GM12892 (cell line): ENCODE measurements around the gene ABCC6.
"Not testable (repeated sequence)": the region's sequence is repeated elsewhere in the genome, so short reads cannot be mapped to it uniquely, and the experiment has no call there.

ENCODE experiments used
- POLR2A ChIP-seq: IDR thresholded peaks from 2 replicates; pipeline ENCODE4 v1.6.1; 2011; ENCODE audit warnings: low read depth, low read length, control low read depth
- POLR2AphosphoS5 ChIP-seq: IDR thresholded peaks from 2 replicates; pipeline ENCODE4 v1.6.1; 2011; ENCODE audit warnings: low read depth, low read length, control low read depth
- TAF1 ChIP-seq: IDR thresholded peaks from 2 replicates; pipeline ENCODE4 v1.6.1; 2011; ENCODE audit warnings: low read depth, mild to moderate bottlenecking, control low read depth, low read length, borderline replicate concordance

DNA sequence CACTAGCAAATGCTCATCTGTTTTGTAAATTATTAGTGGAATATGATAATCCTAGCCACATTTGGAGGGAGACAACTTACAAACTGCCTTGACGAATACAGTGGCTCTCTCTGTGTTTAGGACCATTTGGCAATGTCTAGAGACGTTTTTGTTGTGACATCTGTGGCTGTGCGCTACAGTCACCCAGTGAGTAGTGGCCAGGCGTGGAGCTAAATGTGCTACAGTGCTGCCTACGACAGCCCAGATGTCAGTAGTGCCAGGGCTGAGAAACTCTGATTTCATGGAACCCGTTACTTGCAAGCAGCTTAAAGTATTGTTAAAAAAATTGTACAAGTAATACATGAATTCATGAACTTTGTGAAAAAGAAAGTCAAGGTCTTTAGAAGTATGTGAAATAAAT lies 13.8 kb upstream of the ABCC6 start:
- TF ChIP-seq POLR2A, TAF1, POLR2AphosphoS5: not testable (repeated sequence)
